Neural progenitor cell (in vitro differentiated cells): ENCODE results near the gene RNF138.

ENCODE experiments used
- EZH2 ChIP-seq: fragments of 200-600 bp; sonication (generic); IDR thresholded peaks from 2 replicates; pipeline ENCODE4 v1.6.1; 2017; ENCODE audit warnings: antibody characterized with exemption, mild to moderate bottlenecking, moderate library complexity
- TF ChIP-seq, protein P1 (sequence below): fragments of 200-600 bp; sonication (generic); IDR thresholded peaks from 2 replicates; pipeline ENCODE4 v1.5.1; 2017; ENCODE audit warnings: antibody characterized with exemption, mild to moderate bottlenecking

DNA sequence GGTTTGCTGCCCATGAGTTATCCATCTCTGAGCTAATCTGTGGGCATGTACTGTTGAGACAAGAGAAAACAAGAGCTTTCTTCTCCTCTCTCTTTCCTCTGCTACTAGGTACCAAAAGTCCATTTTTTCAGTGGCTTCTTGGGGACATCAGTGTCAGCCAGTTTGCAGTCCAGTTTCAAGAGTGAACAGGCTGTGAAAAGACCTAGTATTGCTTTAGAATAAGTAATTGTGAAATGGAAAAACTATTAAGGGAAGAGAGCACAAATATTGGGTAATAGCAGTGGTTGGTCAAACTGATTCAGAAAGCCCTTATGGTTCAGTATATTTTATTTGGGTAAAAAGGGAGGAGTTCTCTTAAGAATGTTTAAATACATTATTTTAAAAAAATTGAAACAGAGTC is 65.2 kb downstream of the RNF138 start:
- TF ChIP-seq, protein P1, sequence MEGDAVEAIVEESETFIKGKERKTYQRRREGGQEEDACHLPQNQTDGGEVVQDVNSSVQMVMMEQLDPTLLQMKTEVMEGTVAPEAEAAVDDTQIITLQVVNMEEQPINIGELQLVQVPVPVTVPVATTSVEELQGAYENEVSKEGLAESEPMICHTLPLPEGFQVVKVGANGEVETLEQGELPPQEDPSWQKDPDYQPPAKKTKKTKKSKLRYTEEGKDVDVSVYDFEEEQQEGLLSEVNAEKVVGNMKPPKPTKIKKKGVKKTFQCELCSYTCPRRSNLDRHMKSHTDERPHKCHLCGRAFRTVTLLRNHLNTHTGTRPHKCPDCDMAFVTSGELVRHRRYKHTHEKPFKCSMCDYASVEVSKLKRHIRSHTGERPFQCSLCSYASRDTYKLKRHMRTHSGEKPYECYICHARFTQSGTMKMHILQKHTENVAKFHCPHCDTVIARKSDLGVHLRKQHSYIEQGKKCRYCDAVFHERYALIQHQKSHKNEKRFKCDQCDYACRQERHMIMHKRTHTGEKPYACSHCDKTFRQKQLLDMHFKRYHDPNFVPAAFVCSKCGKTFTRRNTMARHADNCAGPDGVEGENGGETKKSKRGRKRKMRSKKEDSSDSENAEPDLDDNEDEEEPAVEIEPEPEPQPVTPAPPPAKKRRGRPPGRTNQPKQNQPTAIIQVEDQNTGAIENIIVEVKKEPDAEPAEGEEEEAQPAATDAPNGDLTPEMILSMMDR, result no peak
- TF ChIP-seq EZH2, result no peak
